Urinary bladder (tissue), 4 donors: Measurements from ENCODE around the gene ZBTB6. TPM values are rescaled to one million over a fixed set of nuclear protein-coding genes. Genes with fewer than 3 reads are reported as not detected.
"Not testable (repeated sequence)": the region's sequence is repeated elsewhere in the genome, so short reads cannot be mapped to it uniquely, and the experiment has no call there.

Source experiments
- DNase-seq: peaks from one replicate; pipeline ENCODE4 v3.0.0-alpha.2; 2015; ENCODE audit errors: extremely low spot score
- H3K27ac ChIP-seq: one replicate; pipeline ENCODE4 v1.5.1; 2013; ENCODE audit warnings: low read depth, mild to moderate bottlenecking, moderate library complexity
- H3K36me3 ChIP-seq: one replicate; pipeline ENCODE4 v1.6.1; 2013; ENCODE audit warnings: mild to moderate bottlenecking, moderate library complexity; ENCODE audit not compliant: insufficient read depth
- H3K4me1 ChIP-seq: one replicate; pipeline ENCODE4 v1.6.1; 2013; ENCODE audit warnings: mild to moderate bottlenecking, moderate library complexity; ENCODE audit not compliant: insufficient read depth
- H3K4me3 ChIP-seq: one replicate; pipeline ENCODE4 v1.5.1; 2013; ENCODE audit warnings: low read depth, low read length
- WGBS: extraction: QIAGEN DNeasy Blood & Tissue Kit; methylation state at CpG from one replicate; pipeline ENCODE4 v1.1.7; 2013; 5-methylcytosine and 5-hydroxymethylcytosine counted together
- polyA plus RNA-seq: library from polyadenylated mRNA; stranded (reverse); fragments of 200-250 nt; gene quantifications from one replicate; pipeline ENCODE4 v1.2.3, GENCODE V29; 2013
- small RNA-seq: library from RNA; depleted of rRNA; stranded (forward); fragments of <200 nt; gene quantifications from one replicate; pipeline ENCODE3, GENCODE V24; 2014
- total RNA-seq: library from RNA; depleted of rRNA; stranded (reverse); fragments of >200 nt; gene quantifications from one replicate; pipeline ENCODE4 v1.2.3, GENCODE V29; 2014
- donor health status: healthy with polysubstance abuse.
- donor health status: healthy.

The ZBTB6 gene
- total and polyA plus RNA-seq, 2 donors: 5.2 to 35.2 TPM

DNA sequence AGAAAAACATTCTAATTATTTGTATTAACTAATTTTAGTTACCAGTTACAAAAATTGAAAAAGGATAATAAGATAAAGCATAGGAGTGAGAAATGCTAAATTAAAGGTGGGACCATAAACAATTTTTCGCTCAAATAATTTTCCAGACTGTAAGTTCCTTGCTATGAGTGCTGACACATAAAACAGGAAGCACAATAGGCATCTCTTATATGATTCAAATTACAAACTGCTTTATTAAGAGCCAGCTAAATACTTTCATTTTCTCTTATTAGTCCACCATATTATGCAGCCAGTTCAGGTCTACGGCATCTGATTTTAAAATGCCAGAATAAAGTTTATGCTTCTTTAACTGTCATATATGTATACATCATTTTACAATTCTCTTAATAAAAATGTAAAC is 12.3 kb downstream of the ZBTB6 start:
- H3K27ac ChIP-seq: no peak overlapping the region
- 64% methylated on average over 2 of the region's 2 CpGs for WGBS
- H3K4me1 ChIP-seq: peaks cover 2% of the 10 kb centered on the region
- DNase-seq: no peak
- H3K4me3 ChIP-seq: no peak overlapping the region
- no peaks in the 10 kb centered on the region for H3K36me3 ChIP-seq

DNA sequence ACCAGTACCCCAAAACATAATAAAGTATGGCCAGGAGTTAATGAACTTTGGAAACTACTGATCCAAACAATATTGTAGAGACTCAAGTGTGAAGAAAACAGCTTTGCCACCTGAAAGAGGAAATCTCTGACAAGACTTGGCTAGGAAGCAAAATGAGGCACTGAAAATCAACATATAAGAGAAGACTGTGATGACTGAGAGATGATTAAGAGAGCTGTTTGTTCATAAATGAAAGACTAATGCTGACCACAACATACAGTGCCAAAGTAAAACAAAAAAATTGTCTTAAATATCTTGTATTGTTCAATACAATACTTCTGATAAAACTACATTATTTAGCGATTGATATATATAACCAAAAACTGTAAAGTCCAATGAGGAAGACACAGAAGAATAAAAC is 15.2 kb downstream of the ZBTB6 start:
- H3K4me3 ChIP-seq: no peak overlapping the region
- H3K36me3 ChIP-seq: no peaks in the 10 kb centered on the region
- WGBS: 99% methylated on average over 1 of the region's 1 CpG
- H3K4me1 ChIP-seq: peaks cover 2% of the 10 kb centered on the region
- H3K27ac ChIP-seq: no peak overlapping the region
- no peak for DNase-seq

DNA sequence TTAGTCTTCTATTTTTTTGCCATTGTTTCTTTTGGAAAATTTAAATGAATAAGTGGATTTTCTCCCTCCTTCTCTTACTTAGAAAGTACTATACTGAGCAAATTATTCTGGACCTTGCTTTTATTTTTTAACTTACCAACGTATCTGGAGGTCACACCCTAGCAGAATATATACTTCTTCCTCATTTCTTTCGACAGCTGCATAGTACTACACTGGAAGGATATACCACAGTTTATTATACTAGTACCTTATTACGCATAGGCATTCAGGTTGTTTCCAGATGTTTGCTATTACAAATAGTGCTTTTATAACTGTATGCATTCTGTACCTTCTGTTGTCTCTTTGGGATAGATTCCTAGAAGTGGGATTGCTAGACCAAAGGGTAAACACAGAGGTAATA is 24.6 kb downstream of the ZBTB6 start:
- DNase-seq: no peak
- 79% methylated on average over 3 of the region's 3 CpGs for WGBS
- no peaks in the 10 kb centered on the region for H3K4me1 ChIP-seq
- no peak overlapping the region for H3K27ac ChIP-seq
- H3K4me3 ChIP-seq: no peak overlapping the region
- H3K36me3 ChIP-seq: peaks cover 4% of the 10 kb centered on the region

DNA sequence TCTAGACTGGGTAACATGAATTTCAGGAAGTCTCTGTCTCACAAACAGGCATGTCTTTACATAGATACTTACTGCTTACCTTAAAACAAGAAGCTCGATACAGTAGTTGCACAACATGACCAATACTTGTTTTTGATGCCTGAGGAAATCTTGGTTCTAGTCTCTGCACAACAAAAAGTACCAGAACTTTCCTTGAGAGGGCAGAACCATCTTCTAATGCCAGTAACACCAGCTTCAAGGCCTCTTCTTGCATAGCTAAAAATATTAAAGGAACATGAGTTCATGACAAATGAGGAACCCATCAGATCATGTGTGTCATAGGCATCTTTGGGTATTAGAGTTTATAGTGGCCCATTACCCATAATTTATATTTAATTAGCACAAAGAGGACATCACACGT is 30.0 kb downstream of the ZBTB6 start:
- no peak for DNase-seq
- Histone ChIP-seq H3K4me1 (no peaks in the 10 kb centered on the region), H3K4me3 (no peak overlapping the region), H3K27ac (no peak overlapping the region), H3K36me3 (peaks cover 11% of the 10 kb centered on the region)
- 93% methylated on average over 2 of the region's 2 CpGs for WGBS

DNA sequence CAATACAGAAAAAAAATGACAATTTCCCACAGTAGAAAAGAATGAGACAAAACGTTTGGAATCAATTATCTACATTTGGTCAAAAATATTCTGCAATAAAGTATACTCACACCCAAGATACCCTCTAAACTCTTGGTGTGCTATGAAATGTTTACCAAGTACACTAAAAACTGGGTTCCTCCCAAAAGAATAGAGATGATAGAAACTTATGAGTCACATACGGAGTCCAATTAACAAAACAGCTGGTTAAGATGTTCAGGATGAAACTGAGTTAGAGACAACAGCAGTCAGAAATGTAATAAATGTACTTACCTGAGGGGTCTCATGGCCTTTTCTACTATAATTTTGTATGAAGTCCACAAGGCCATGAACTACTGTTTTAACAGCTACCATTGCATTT is 33.7 kb downstream of the ZBTB6 start:
- peaks cover 15% of the 10 kb centered on the region for H3K36me3 ChIP-seq
- H3K4me3 ChIP-seq: no peak overlapping the region
- H3K27ac ChIP-seq: no peak overlapping the region
- no peaks in the 10 kb centered on the region for H3K4me1 ChIP-seq
- no peak for DNase-seq
- 71% methylated on average over 2 of the region's 2 CpGs for WGBS

DNA sequence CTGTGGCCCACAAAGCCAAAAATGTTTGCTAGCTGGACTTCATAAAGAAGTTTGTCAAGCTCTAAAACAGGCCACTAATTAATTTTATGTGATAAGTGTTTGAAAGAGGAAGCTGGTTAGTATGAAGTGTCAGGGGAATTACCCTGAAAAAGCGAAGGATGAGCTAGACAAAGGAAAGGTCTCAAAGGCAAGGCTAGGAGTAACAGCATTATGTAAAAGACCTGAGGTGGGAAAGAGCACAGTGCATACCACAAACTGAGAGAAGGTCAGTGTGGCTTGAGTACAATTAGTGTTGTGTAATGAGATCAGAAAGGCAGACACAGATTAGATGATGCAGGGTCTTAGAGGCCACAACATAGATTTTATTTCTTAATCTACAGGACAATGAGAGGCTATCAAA is 37.6 kb downstream of the ZBTB6 start:
- Histone ChIP-seq H3K4me1 (no peaks in the 10 kb centered on the region), H3K4me3 (no peak overlapping the region), H3K36me3 (peaks cover 11% of the 10 kb centered on the region), H3K27ac (no peak overlapping the region)
- 92% methylated on average over 1 of the region's 1 CpG for WGBS
- DNase-seq: no peak

DNA sequence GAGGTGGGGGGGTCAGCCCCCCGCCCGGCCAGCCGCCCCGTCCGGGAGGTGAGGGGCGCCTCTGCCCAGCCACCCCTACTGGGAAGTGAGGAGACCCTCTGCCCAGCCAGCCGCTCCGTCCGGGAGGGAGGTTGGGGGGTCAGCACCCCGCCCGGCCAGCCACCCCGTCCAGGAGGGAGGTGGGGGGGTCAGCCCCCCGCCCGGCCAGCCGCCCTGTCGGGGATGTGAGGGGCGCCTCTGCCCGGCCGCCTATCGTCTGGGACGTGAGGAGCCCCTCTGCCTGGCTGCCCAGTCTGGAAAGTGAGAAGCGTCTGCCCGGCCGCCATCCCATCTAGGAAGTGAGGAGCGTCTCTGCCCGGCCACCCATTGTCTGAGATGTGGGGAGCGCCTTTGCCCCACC is 45.8 kb downstream of the ZBTB6 start:
- H3K27ac ChIP-seq, H3K4me1 ChIP-seq, H3K36me3 ChIP-seq, DNase-seq, H3K4me3 ChIP-seq: not testable (repeated sequence)
- 91% methylated on average over 12 of the region's 27 CpGs for WGBS

DNA sequence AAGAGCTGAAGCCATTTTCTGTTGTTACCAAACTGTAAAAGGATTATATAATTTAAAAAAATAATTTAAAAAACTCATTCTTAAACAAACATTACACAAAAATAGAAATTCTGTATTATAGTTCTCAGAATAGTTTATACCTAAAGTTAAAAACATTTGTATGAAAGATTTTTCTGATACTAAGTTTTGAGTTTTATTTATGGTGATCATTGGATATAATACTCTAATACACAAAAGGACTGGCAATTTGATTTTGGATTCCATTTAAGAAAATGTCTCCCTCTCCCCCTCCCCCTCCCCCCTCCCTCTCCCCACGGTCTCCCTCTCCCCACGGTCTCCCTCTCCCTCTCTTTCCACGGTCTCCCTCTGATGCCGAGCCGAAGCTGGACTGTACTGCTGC is 47.0 kb downstream of the ZBTB6 start:
- H3K4me3 ChIP-seq: no peak overlapping the region
- no peaks in the 10 kb centered on the region for H3K4me1 ChIP-seq
- H3K36me3 ChIP-seq: no peaks in the 10 kb centered on the region
- DNase-seq: no peak
- 50% methylated on average over 1 of the region's 5 CpGs for WGBS
- no peak overlapping the region for H3K27ac ChIP-seq

DNA sequence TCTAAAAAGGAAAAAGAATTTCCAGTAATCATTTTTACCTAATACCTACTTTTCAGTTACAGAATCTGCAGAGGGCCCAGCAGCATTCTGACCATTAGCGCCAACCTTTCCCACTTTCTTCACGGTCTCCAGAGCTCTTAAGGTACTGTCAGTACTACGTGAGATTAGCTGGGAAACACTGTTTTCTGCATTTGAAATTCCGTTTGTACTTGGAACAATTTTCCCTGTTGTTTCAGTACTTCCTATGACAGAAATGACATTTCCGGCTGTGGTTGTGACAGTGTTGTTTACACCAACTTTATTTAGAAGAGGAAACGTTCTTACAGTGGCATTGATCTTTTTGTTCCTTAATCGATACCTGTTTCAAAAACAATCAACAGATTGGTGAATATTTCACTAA is 47.8 kb downstream of the ZBTB6 start:
- H3K27ac ChIP-seq: no peak overlapping the region
- WGBS: 84% methylated on average over 7 of the region's 7 CpGs
- H3K4me1 ChIP-seq: no peaks in the 10 kb centered on the region
- H3K4me3 ChIP-seq: no peak overlapping the region
- DNase-seq: no peak
- H3K36me3 ChIP-seq: no peaks in the 10 kb centered on the region

DNA sequence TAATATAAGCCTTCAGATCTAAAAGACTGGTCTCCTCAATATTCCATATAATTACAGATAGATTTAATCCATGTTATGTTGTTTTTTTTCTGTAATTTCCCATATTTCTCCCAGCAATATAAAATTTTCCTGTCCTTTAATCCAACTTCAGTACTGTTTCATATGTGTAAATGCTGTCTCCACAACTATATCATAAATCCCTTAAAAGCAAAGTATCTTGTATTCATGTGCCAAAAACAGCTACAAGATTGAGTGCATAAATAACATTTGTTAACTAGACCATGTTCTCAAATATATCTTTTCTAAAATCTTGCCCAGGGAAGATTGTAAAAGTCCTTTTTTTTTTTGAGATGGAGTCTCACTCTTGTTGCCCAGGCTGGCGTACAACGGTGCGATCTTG is 49.7 kb downstream of the ZBTB6 start:
- DNase-seq: no peak
- no peak overlapping the region for H3K4me3 ChIP-seq
- H3K36me3 ChIP-seq: no peaks in the 10 kb centered on the region
- 97% methylated on average over 3 of the region's 3 CpGs for WGBS
- H3K27ac ChIP-seq: no peak overlapping the region
- no peaks in the 10 kb centered on the region for H3K4me1 ChIP-seq

DNA sequence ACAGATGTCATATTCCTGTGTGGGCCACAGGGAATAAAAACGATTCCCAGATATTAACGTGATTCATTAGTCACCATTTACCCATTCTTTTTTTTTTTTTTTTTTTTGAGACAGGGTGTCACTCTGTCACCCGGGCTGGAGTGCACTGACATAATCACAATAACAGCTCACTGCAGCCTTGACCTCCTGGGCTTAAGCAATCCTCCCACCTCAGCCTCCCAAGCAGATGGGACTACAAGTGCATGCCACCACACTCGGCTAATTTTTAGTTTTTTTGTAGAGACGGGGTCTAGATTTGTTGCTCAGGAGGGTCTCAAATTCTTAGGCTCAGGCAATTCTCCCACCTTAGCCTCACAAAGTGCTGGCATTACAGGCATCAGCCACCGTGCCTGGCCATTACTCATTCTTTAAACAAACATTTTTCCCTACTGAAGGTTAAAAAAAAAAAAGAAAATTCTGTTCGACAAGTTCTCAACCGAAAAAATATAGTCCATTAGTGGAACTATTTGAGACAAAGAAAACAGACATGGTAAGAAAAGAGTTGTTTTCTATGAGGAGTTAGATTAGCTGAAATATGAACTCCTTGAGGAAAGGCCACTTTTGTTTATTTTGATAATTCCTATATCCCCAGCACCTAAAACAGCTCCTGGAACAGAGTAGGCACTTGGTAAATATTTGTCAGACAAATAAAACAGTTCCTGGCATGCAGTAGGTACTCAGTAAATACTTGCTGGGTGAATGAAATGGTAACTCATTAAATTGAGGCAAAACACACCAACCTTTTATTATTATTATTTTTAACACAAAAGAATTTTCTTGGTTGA is 52.6 kb downstream of the ZBTB6 start:
- 91% methylated on average over 8 of the region's 8 CpGs for WGBS
- no peak overlapping the region for H3K4me3 ChIP-seq

More for the DNA sequence above, 52.6 kb downstream of the ZBTB6 start:
- H3K36me3 ChIP-seq: peaks cover 3% of the 10 kb centered on the region
- DNase-seq: no peak
- H3K27ac ChIP-seq: no peak overlapping the region
- no peaks in the 10 kb centered on the region for H3K4me1 ChIP-seq

Small RNA genes lying within 50 kb of the gene (small RNA-seq; reads per million reads assigned to genes)
- gene RNY1P15 (not detected), gene SNORD90 (1,950 reads per million, percentile 99 among the genes with 10 or more reads in this experiment)

Other genes with a start within 250 kb of the ZBTB6 start
- not detected for gene OR1L3, start 238.2 kb downstream of the ZBTB6 start, total RNA-seq
- not detected for gene OR1L3, start 238.2 kb downstream of the ZBTB6 start, polyA plus RNA-seq
- gene OR1L4, start 189.3 kb downstream of the ZBTB6 start, total RNA-seq: not detected
- gene OR1L4, start 189.3 kb downstream of the ZBTB6 start, polyA plus RNA-seq: not detected
- gene OR1L6, start 171.0 kb downstream of the ZBTB6 start, total RNA-seq: not detected
- gene OR1L6, start 171.0 kb downstream of the ZBTB6 start, polyA plus RNA-seq: not detected
- not detected for gene OR5C1, start 124.4 kb downstream of the ZBTB6 start, total RNA-seq
- not detected for gene OR5C1, start 124.4 kb downstream of the ZBTB6 start, polyA plus RNA-seq
- gene OR1K1, start 113.2 kb downstream of the ZBTB6 start, total RNA-seq: not detected
- gene OR1K1, start 113.2 kb downstream of the ZBTB6 start, polyA plus RNA-seq: not detected
- 42.7 TPM for gene PDCL, start 84.7 kb downstream of the ZBTB6 start, total RNA-seq
- 14.2 TPM for gene PDCL, start 84.7 kb downstream of the ZBTB6 start, polyA plus RNA-seq
- 65.6 TPM for gene RC3H2, start 8.0 kb downstream of the ZBTB6 start, total RNA-seq
- gene RC3H2, start 8.0 kb downstream of the ZBTB6 start, polyA plus RNA-seq: 14.5 TPM
- gene ZBTB26, start 18.2 kb upstream of the ZBTB6 start, total RNA-seq: 11.5 TPM
- 8.4 TPM for gene ZBTB26, start 18.2 kb upstream of the ZBTB6 start, polyA plus RNA-seq
- gene RABGAP1, start 27.7 kb upstream of the ZBTB6 start, total RNA-seq: 134 TPM
- gene RABGAP1, start 27.7 kb upstream of the ZBTB6 start, polyA plus RNA-seq: 46.2 TPM
- 7.7 TPM for gene GPR21, start 120.3 kb upstream of the ZBTB6 start, total RNA-seq
- gene GPR21, start 120.3 kb upstream of the ZBTB6 start, polyA plus RNA-seq: not detected